Non-pigmented ciliary epithelial cell (primary cell): ENCODE data around the gene RASGRP2.

ENCODE experiments used
- DNase-seq: peaks from one replicate; pipeline ENCODE4 v3.0.0-alpha.2; 2010; ENCODE audit warnings: low read depth

RASGRP2 gene

DNA sequence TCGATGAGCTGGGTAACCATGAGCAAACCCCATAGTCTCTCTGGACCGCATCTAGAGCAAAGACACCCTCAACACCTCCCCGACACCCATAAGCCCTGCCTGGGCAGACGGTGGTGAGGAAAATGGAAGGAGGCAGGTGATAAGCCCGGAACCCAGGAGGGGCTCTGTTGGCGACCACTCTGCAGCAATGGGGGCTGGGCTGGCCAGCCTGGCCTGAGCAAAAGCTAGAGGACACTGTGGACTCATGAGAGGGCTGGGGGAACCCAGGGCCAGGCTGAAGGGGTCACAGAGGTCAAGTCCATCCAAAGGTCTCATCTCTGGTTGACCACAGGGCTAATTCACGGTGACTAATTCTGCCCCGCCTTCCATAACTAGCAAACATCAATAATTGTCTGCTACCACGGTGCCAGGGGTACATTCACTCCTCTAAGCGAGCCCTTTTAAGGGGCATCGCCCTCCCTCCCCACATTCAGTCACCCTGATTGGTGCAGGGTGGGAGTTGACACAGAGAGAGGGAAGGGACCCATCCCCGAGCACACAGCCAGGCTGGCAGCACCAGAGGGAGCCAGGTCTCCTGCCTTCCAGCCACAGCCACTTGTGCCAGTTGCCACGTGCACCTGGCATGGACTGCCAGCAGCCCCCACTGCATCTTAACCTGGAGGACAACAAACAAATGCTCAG is 11.9 kb upstream of the RASGRP2 start:
- DNase-seq: no peak

- DNase-seq: no peak
Observed at GRCh38 chr11:64754919-64755662, 11.1 kb upstream of the RASGRP2 start.

GRCh38 chr11:64754124-64754918 is 10.4 kb upstream of the RASGRP2 start:
- no peak for DNase-seq

- DNase-seq: no peak
Observed at GRCh38 chr11:64753380-64754123, 9.6 kb upstream of the RASGRP2 start.

DNA sequence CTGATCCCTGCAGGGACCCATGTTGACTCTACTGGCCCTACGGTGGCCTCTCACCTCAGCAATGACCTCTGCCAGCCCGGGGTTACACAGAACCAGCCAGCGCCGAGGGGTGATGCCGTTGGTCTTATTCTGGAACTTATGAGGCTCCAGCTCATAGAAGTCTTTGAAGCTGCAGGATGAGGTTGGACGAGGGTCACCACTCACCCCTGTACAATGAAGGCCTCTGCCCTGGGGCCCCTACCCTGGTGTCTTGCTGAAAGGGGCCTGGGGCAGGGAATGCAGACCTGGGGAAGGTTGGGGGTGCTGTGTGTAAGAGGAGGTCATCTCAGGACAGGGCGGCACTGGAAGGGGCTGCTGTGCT is 9.1 kb upstream of the RASGRP2 start:
- DNase-seq: no peak

DNA sequence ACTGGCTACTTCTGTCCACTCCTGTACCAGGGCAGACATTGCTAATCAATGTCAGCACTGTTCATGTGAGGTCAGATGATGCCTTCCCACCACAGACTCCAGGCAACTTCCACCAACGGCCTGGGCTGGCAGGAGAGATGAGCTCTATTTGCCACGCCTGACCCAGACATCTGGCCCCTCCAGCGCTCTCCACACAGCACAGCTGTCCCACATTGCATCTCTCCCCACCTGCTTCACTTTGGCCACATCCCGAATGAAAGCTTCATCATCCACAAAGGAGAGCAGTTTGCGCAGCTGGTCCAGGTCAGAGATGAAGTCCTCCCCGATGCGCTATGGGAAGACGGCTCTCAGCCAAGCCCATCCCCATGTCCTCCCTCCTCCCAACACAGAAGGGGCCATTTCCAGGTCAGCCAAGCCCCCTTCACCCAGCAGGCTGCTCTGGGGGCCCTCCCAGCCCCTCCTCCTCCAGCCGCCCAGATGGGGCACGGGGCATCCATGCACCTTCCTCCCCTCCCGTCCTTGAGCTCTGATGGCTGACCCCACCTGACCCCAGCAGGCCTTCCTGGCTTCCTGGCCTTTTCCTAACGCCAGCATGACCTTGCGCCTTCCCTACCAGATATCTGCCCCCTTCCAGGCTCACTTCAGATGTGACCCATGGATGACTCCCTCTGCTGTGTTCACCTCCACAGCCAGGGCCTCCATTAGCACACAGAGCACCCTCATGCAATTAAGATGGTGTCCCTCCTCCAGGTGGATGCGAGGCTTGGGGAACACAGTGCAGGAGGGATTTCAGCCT is 8.4 kb upstream of the RASGRP2 start:
- DNase-seq: no peak

DNA sequence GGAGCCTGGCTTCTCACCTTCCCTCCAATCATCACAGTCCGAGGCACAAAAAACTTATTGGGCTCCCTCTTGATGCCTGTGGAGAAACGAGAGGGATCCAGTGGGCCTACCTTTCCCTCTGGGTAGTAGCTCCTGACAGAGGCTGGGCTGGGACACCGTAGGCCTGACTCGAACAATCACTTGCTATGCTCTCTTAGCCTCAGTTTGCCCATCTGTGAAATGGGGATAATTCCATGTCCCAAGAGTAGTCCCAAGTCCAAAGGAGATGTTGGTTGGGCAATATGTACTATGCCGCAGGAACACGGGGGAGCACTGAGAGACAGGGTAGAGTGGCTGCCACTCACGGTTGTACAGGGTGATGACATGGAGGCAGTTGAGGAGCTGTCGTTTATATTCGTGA is 7.6 kb upstream of the RASGRP2 start:
- no peak for DNase-seq

DNA sequence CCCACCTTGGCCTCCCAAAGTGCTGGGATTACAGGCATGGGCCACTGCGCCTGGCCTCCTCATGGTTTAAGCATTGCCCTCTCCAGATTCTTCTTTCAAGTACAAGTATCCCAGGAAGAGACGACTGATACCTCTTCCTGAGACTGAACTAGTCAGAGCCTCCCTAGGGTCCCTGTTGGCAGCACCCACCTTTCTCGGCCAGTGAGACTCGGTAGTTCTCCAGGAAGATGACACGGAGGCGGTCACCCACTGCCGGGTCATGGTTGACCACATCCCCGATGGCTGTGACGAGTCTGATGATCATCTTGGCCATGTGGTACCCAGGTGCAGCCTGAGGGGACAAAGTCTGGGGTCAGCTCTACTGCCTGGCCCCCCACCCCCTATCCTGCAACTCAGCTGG is 7.2 kb upstream of the RASGRP2 start:
- no peak for DNase-seq

DNA sequence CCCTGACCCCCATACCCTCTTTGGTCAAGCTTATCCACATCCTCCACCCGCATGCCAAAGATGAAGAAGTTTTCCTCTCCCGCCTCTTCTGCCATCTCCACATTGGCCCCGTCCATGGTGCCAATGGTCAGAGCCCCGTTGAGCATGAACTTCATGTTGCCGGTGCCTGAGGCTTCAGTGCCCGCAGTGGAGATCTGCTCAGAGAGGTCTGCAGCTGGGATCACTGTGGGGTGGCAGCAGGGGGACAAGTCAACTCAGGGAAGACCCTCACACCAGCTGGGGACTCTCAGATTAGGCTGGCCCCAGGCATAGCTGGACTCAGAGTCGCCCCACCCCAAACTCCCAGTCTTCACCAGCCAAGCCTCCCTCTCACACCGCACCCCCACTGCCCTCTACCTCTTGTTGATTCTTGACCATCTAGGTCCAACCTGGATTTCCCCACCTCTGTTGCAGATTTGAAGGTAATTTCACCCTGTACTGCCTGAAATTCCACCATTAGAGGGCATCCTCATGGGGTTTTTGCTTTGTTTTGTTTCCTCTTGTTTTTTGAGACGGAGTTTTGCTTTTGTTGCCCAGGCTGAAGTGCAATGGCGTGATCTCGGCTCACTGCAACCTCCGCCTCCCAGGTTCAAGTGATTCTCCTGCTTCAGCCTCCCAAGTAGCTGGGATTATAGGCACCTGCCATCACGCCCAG is 6.6 kb upstream of the RASGRP2 start:
- no peak for DNase-seq

GRCh38 chr11:64747961-64748665 is 4.2 kb upstream of the RASGRP2 start:
- DNase-seq: peak; percentile 22

DNA sequence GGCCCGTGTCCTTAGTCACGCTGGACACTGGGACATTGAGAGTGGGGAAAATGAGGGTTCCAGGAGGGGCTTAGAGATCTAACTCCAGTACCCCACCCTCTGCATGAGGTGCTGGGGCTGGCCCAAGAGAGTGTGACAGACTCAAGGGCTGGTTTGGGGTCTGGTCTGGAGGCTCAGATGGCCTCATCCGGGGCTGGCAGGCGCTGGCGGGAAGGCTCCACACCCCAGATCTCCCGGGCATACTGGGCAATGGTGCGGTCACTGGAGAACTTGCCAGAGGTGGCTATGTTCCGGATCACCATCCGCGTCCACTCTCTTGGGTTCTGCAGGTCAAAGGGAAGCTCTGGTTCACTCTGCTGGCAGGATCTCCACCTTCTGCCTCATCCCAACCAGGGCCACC is 2.5 kb upstream of the RASGRP2 start:
- DNase-seq: no peak

DNA sequence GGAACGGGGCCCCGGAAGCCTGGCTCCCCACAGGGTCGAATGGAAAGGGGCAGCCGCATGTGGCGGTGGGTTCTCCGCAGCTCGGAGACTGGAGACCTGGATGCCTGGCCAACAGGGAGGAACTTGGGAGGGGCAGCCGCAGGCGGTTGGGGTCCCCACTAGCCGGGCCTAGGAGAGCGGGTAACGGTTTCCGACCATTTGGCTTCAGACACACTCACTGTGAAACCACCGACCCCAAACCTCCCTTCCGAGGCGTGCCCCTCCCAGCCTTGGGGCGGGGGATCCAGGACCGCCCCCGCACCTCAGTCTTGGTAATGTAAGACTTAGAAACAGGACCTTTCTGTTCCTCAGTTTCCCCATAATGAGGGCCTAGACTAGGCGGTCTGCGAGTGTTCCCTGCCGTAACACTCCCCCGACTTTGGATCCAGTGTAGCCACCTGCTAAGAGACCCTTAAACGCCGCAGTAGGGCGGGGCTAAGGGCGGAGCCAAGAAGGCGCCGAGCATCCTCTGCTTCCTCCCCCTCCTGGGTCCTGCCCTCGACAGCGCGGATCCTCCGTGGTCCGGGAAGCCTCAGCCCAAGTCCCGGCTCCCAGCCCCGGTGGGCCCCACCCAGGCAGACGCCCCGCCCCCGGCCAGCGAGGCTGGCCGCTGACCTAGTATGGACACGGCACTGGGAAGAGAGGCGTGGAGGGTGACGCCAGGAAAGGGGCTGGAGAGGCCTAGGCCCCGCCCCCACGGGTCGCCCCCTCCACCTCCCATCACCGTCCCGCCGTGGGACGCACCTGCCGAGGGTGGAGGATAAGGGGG is 1.8 kb upstream of the RASGRP2 start:
- peak; percentile 20 for DNase-seq

DNA sequence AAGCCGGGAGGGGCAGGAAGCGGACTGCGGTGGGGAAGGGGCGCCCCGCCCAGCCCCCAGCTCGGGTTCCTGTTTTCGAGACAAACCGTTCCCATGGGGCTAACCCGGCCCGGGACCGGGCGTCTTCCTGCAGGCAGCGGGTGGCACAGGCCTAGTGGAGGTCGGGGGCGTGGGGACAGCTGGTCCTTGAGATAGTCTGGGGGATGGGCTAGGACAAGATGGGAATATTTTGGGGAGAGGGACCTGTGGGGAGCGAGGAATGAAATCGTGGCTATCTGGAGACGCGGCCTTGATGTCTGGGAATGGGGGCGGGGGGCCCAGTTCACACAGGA is 1.2 kb upstream of the RASGRP2 start:
- DNase-seq: no peak

DNA sequence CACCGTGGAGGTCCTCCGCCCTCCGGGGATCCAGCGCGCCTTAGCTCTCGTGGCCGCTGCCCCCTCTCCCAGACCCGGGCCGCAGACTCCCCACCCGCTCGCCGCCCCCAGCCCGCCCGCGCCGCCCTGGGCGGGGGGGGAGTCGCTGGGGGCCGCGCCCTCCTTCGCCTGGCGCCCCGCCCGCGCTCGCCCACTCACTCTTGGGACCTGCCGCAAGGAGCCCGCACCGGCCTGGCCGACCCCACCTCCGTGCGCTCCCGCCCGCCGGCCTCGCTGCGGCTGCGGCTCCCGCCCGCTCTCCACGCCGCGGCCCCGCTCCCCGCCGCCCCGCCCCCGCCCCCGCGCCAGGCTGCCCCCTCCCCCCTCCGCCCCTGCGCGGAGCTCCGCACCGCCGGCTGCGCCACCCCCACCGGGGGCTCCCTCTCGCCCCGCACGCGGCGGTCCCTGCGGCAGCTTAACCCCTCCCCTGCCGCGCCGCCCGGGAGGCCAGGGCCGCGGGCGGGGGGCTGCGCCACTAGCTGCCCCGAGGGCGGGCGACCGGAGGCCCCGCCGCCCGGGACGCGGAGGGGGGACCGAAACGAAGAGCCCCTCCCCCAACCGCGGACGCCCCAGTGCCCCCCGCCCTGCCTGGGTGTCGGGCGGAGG is 724 bp upstream of the RASGRP2 start:
- no peak for DNase-seq

GRCh38 chr11:64742889-64743590 is 902 bp downstream of the RASGRP2 start:
- DNase-seq: no peak

DNA sequence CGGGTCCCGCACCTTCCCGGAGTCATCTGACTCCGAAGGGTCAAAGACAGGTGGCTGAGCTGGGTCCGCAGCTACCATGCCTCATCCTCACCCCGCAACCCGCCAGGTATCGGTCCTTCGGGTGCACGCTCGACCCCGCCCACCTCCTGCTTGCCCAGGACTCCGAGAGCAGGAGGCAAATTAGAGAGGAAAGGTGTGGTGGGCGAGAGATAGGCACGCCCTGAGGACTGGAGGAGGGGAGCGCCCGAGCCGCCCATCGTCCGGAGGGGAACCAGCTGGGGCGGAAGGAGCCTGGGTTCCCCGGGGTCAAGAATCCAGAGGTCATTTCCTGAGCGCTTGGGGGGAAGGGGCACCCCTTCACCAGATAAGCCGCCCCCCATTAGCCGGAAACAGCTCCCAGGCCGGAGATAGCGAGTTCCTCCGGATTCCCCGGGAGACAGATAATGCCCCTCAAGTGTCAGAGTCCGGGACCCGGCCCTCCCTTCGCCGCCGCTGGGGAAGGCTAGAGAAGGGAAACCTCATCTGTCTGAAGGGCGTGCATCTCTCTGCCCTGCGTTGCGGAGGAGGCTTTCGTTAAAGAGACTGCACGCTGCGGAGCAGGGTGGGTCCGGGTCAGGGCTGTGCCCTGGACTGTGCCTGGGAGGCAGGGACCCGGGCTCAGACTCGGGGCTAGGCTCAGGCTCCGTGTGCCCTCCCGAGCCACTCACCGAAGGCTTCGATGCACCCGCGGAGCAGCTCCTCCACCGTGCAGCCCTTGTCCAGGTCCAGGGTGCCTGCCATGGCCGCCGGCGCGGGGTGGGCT is 1.7 kb downstream of the RASGRP2 start:
- no peak for DNase-seq

DNA sequence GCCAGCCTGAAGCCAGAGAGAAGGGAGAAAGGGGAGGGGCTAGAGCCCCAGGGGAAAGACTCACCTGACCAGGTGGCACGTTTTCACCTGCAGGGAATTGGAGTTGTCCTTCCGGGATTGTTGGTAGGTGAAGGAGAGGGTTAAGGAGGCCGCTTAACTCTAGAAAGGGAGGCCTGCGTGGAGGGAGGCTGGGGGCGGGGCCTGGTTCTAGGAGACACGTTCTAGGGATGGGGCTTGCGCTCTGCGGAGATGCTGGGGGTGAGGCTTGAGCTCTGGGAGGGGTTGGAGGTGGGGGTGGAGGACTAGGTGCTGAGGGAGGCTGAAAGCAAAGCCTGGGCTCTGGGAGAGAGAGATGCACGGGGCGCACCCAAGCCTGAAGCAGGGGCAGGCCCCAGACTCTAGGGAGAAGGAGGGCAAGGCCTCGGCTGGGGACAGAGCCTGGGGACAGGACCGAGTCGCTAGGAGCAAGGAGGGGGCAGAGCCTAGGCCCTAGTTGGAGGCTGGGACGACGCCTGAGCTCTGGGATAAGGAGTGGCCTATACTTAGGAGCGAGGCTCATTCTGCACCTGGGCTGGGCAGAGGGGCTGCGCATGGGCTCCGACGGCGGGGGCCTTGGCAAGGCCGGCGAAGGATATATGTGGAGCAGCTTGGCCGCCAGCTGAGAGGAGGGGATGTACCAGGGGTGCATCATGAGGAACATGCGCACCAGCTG is 2.4 kb downstream of the RASGRP2 start:
- no peak for DNase-seq
